KOPT-K1 (cell line): ENCODE results near the gene OSBPL10.
A peak's percentile ranks its signal among the peaks of the same experiment; 100 is the strongest.

Experiments
- H3K27ac ChIP-seq: fragments of 200-600 bp; sonication (generic); 2 replicates; pipeline ENCODE4 v1.5.1; 2016; ENCODE audit warnings: antibody characterized with exemption, mild to moderate bottlenecking, low read depth, low read length; ENCODE audit not compliant: poor library complexity, severe bottlenecking
- H3K36me3 ChIP-seq: fragments of 200-600 bp; sonication (generic); 2 replicates; pipeline ENCODE4 v1.5.1; 2017; ENCODE audit warnings: antibody characterized with exemption, mild to moderate bottlenecking, low read length, moderate library complexity; ENCODE audit not compliant: insufficient read depth
- H3K9me3 ChIP-seq: fragments of 200-600 bp; sonication (generic); 2 replicates; pipeline ENCODE4 v1.5.1; 2017; ENCODE audit warnings: antibody characterized with exemption, low read length, mild to moderate bottlenecking; ENCODE audit not compliant: insufficient read depth, poor library complexity, severe bottlenecking

The OSBPL10 gene

DNA sequence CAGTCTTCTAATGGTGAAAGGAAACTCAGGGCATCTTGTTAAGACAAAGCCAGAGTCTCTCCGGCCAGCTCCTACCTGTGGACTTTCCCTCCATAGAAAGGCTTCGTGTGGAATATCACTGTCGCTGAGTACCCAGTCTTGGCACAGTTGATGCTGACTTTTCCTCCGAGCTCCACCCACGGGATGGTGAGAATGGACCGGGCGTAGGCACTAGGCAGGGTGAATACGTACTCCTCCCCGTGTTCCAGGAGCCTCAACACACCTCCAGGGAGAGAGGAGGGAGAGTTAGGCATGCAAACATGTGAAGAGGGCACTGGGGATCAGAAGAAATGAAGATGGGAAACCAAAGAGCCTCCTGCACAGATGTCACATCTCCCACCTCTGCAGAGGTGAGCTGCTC, 310.3 kb downstream of the OSBPL10 start:
- H3K27ac ChIP-seq, result no peak overlapping the region
- H3K9me3 ChIP-seq, result no peaks in the 10 kb centered on the region
- H3K36me3 ChIP-seq, result no peaks in the 10 kb centered on the region

GRCh38 chr3:31670136-31670535, 310.9 kb downstream of the OSBPL10 start:
- Histone ChIP-seq H3K36me3 (no peaks in the 10 kb centered on the region), H3K27ac (no peak overlapping the region), H3K9me3 (no peaks in the 10 kb centered on the region)

- H3K27ac ChIP-seq, result no peak overlapping the region
- no peaks in the 10 kb centered on the region for H3K36me3 ChIP-seq
- H3K9me3 ChIP-seq, result no peaks in the 10 kb centered on the region
Measured at GRCh38 chr3:31668242-31668641, 312.8 kb downstream of the OSBPL10 start.

- Histone ChIP-seq H3K36me3 (no peaks in the 10 kb centered on the region), H3K9me3 (no peaks in the 10 kb centered on the region), H3K27ac (no peak overlapping the region)
Measured at GRCh38 chr3:31667582-31667981, 313.5 kb downstream of the OSBPL10 start.

DNA sequence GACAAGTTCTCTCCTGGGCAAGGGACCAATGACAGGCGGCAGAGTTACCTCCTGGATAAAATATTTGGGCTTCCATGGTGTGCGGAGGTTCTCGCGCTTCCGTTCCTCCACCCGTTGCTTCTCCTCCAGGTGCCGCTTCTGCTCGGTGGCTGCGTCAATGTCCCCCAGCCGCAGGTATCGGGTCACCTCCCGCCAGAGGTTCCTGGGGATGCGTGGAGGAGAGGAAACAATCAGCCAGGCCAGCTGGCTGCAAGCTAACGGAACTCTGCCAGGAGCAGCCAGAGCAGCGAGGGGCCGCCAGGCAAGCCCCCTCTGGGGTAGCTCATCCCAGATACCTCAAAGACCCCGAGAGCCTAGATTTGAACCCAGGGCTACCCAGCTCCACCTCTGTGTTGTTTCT, 317.0 kb downstream of the OSBPL10 start:
- Histone ChIP-seq H3K9me3 (peaks cover 13% of the 10 kb centered on the region), H3K27ac (no peak overlapping the region), H3K36me3 (no peaks in the 10 kb centered on the region)

GRCh38 chr3:31661993-31662670, 318.9 kb downstream of the OSBPL10 start:
- peaks cover 32% of the 10 kb centered on the region for H3K9me3 ChIP-seq
- no peak overlapping the region for H3K27ac ChIP-seq
- H3K36me3 ChIP-seq, result no peaks in the 10 kb centered on the region

- Histone ChIP-seq H3K9me3 (peaks cover 41% of the 10 kb centered on the region), H3K27ac (no peak overlapping the region), H3K36me3 (no peaks in the 10 kb centered on the region)
Measured at GRCh38 chr3:31661286-31661685, 319.8 kb downstream of the OSBPL10 start.

- no peak overlapping the region for H3K27ac ChIP-seq
- no peaks in the 10 kb centered on the region for H3K36me3 ChIP-seq
- H3K9me3 ChIP-seq, result peaks cover 61% of the 10 kb centered on the region
Measured at GRCh38 chr3:31659246-31659645, 321.8 kb downstream of the OSBPL10 start.

- Histone ChIP-seq H3K27ac (no peak overlapping the region), H3K9me3 (peaks cover 100% of the 10 kb centered on the region), H3K36me3 (no peaks in the 10 kb centered on the region)
Measured at GRCh38 chr3:31654998-31655397, 326.1 kb downstream of the OSBPL10 start.

- Histone ChIP-seq H3K36me3 (peaks cover 7% of the 10 kb centered on the region; the same call in 1 of the 2 replicates), H3K27ac (no peak overlapping the region), H3K9me3 (peaks cover 100% of the 10 kb centered on the region)
Measured at GRCh38 chr3:31653464-31653863, 327.6 kb downstream of the OSBPL10 start.

DNA sequence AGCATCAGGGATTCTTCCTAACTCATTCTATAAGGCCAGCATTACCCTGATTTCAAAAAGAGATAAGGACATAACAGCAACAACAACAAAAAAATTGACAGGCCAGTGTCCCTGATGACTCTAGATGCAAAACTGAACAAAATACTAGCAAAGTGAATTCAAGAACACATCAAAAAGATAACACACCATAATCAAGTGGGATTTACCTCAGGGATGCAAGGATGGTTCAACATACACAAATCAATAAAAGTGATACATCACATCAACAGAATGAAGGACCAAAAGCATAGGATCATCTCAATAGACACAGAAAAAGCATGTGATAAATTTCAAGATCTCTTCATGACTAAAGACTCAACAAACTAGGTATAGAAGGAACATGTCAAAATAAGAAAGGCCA, 328.8 kb downstream of the OSBPL10 start:
- H3K36me3 ChIP-seq, result peaks cover 19% of the 10 kb centered on the region
- peaks cover 100% of the 10 kb centered on the region for H3K9me3 ChIP-seq
- no peak overlapping the region for H3K27ac ChIP-seq

DNA sequence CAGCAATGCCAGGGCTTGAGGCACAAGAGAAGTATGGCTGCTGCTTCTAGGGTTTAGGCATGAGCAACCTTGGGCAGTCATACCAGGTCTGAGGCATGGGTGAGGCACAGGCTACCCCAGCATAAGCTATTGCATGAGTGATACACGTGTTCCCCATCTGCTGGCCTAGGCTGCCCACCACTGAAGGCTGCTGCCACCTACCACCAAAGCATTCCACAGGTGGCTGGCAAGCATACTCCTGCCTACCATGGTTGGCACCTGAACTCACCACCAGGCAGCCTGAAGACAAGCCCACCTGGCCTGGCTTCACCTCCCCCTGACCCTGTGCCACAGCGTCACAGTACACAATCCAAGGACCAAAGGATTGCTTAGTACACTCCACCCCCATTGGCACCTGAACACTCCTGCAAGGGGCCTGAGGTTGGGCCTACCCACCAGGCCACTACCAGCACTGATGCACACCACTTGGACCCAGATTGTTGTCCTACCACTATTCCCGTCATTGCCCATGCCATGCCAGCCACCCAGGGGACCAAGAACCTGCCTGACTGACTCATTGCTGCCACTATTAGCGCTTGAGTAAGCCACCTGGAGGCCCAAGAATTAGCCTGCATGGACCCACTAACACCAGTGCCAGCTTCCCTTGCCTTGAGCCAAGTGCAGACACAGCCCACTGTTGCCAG, 332.6 kb downstream of the OSBPL10 start:
- Histone ChIP-seq H3K9me3 (peaks cover 89% of the 10 kb centered on the region), H3K36me3 (peaks cover 51% of the 10 kb centered on the region), H3K27ac (no peak overlapping the region)

DNA sequence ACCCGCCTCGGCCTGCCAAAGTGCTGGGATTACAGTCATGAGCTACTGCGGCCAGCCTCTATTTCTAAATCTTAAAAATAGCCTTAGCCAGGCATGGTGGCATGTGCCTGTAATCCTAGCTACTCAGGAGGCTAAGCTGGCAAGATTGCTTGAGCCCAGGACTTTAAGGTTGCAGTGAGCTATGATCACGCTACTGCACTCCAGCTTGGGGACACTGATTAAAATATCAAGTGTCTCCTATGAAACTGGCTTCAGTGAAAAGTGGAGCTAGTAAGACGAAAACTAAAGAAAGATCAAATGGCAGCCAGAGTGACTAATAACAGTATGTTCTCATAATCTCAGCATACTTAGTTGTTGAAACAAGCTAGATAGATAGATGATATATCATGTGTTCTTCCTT, 335.8 kb downstream of the OSBPL10 start:
- Histone ChIP-seq H3K9me3 (peaks cover 57% of the 10 kb centered on the region), H3K36me3 (peaks cover 54% of the 10 kb centered on the region), H3K27ac (no peak overlapping the region)

DNA sequence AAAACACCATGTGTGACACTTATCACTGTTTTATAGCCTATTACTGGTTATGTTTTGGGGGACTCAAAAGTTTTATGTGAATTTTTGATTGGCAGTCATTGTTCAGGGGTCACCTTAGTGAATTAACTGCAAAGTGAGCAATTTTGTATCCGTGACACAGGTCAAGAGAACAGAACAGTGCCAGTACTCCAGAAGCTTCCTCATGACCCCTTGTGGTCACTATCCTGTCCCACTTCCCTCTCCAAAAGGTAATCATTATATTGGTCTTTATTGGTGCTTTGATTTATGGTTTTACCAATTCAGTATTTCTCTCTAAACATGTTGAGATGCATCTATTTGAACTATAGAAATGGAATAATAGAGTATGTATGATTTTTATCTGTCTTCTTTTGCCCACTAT, 341.2 kb downstream of the OSBPL10 start:
- Histone ChIP-seq H3K9me3 (peaks cover 5% of the 10 kb centered on the region), H3K36me3 (peaks cover 56% of the 10 kb centered on the region), H3K27ac (no peak overlapping the region)

GRCh38 chr3:31636694-31637442, 344.2 kb downstream of the OSBPL10 start:
- Histone ChIP-seq H3K9me3 (no peaks in the 10 kb centered on the region), H3K36me3 (peaks cover 68% of the 10 kb centered on the region), H3K27ac (peak overlapping the region; percentile 53)
